Measurements from ENCODE around the gene MYLIP.

The MYLIP gene

DNA sequence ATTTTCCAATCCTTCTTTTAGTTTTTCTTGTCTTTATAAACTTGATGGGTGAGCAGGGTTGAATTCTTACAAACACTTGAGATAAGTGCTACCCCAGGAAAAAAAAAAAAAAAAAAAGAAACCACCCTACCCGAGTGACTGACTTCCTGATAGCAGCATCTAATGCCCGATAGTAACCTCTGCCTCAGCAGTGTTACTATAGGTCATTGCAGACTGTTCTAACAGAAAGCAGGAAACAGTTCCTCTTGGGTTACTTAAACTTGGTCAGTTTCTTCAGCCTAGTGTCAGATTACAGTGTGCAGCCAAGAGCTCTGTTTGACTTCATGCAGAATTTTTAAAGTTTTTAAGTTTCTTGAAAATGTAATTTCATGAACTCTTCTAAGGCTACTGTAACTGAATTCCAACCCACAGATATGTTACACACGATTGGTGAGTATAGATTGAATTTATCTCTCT, 2.1 kb downstream of the MYLIP start:
- Histone ChIP-seq H3K4me2 (ENCODE audit: low read depth, low read length, poor library complexity, severe bottlenecking) (peak overlapping the region; percentile 66), H4K20me1 (ENCODE audit: low read depth, low read length) (peaks cover 53% of the 10 kb centered on the region), H3K9me3 (ENCODE audit: insufficient read depth, low read length) (no peaks in the 10 kb centered on the region), H3K4me3 (ENCODE audit: insufficient read depth, low read length, poor library complexity, severe bottlenecking) (peak overlapping the region; percentile 76), H3K9ac (ENCODE audit: low read length) (peak overlapping the region; percentile 84), H3K27me3 (ENCODE audit: low read length) (no peaks in the 10 kb centered on the region), H3K27ac (ENCODE audit: low read depth, low read length) (peak overlapping the region; percentile 69), H2AFZ (ENCODE audit: low read depth, low read length, severe bottlenecking) (no peak overlapping the region), H3K9me2 (replicated peaks; ENCODE audit: insufficient read depth, low read length) (no peaks in the 10 kb centered on the region), H3F3A (ENCODE audit: insufficient read depth) (peaks cover 18% of the 10 kb centered on the region), H3K79me2 (ENCODE audit: insufficient read depth, low read length) (peaks cover 68% of the 10 kb centered on the region), H3K36me3 (ENCODE audit: low read length) (peaks cover 47% of the 10 kb centered on the region)
- TF ChIP-seq, protein P1, sequence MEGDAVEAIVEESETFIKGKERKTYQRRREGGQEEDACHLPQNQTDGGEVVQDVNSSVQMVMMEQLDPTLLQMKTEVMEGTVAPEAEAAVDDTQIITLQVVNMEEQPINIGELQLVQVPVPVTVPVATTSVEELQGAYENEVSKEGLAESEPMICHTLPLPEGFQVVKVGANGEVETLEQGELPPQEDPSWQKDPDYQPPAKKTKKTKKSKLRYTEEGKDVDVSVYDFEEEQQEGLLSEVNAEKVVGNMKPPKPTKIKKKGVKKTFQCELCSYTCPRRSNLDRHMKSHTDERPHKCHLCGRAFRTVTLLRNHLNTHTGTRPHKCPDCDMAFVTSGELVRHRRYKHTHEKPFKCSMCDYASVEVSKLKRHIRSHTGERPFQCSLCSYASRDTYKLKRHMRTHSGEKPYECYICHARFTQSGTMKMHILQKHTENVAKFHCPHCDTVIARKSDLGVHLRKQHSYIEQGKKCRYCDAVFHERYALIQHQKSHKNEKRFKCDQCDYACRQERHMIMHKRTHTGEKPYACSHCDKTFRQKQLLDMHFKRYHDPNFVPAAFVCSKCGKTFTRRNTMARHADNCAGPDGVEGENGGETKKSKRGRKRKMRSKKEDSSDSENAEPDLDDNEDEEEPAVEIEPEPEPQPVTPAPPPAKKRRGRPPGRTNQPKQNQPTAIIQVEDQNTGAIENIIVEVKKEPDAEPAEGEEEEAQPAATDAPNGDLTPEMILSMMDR (IDR thresholded peaks at IDR 0.05; ENCODE audit: insufficient read depth, low read length, poor library complexity, severe bottlenecking): no peak
- TF ChIP-seq EZH2phosphoT487 (conservative IDR thresholded peaks at IDR 0.05; ENCODE audit: low read length): no peak

DNA sequence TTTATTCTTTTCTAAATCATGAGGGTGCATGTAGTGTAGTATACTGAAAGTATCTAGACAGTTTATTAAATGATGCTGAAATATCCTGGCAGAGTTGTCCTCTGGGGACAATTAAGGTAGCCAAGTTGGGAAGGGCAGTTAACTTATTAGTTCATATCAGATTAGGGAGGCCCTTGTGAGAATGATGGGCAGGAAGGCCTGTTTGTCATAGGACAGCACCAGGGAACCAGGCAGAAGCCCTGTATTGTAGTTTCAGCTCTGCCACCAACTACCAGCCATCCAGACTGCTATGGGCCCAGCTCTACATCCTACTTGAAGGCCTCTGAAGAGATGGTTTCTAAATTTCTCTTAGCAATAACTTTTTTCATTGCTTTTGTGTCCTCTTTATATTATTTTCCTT, 4.0 kb downstream of the MYLIP start:
- Histone ChIP-seq H3K9me3 (ENCODE audit: insufficient read depth, low read length) (no peaks in the 10 kb centered on the region), H3K36me3 (ENCODE audit: low read length) (peaks cover 64% of the 10 kb centered on the region), H3K4me3 (ENCODE audit: insufficient read depth, low read length, poor library complexity, severe bottlenecking) (no peak overlapping the region), H4K20me1 (ENCODE audit: low read depth, low read length) (peaks cover 72% of the 10 kb centered on the region), H3K9ac (ENCODE audit: low read length) (no peak overlapping the region), H3K27ac (ENCODE audit: low read depth, low read length) (no peak overlapping the region), H3K9me2 (replicated peaks; ENCODE audit: insufficient read depth, low read length) (no peaks in the 10 kb centered on the region), H3K79me2 (ENCODE audit: insufficient read depth, low read length) (peaks cover 88% of the 10 kb centered on the region), H2AFZ (ENCODE audit: low read depth, low read length, severe bottlenecking) (no peak overlapping the region), H3K27me3 (ENCODE audit: low read length) (no peaks in the 10 kb centered on the region), H3F3A (ENCODE audit: insufficient read depth) (peaks cover 18% of the 10 kb centered on the region), H3K4me2 (ENCODE audit: low read depth, low read length, poor library complexity, severe bottlenecking) (peak overlapping the region; percentile 66)
- TF ChIP-seq EZH2phosphoT487 (conservative IDR thresholded peaks at IDR 0.05; ENCODE audit: low read length): no peak
- TF ChIP-seq, protein P1 (IDR thresholded peaks at IDR 0.05; ENCODE audit: insufficient read depth, low read length, poor library complexity, severe bottlenecking): no peak

DNA sequence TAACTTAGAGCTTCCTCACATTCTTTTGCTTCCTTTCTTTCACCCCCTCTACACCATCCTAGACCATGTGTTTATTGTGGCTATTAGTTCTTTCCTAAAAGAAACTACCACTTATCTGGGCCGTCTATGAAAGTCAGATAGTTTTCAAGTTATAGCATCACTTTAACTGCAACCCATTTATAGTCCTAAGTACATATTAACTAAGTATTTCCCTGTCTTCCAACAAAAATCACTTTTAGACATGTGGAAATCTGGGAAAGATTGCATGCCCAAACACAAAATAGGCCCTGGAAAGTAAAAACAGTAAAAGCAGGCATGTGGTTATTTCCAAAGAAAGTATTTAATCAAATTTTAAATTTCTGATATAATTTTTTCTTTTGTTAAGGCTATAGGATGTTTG, 5.5 kb downstream of the MYLIP start:
- TF ChIP-seq, protein P1 (IDR thresholded peaks at IDR 0.05; ENCODE audit: insufficient read depth, low read length, poor library complexity, severe bottlenecking): no peak
- TF ChIP-seq EZH2phosphoT487 (conservative IDR thresholded peaks at IDR 0.05; ENCODE audit: low read length): no peak
- no peak overlapping the region for H2AFZ ChIP-seq (ENCODE audit: low read depth, low read length, severe bottlenecking)
- H3K9me2 ChIP-seq (replicated peaks; ENCODE audit: insufficient read depth, low read length): no peaks in the 10 kb centered on the region
- peak overlapping the region; percentile 66 for H3K4me2 ChIP-seq (ENCODE audit: low read depth, low read length, poor library complexity, severe bottlenecking)
- H3K4me3 ChIP-seq (ENCODE audit: insufficient read depth, low read length, poor library complexity, severe bottlenecking): no peak overlapping the region
- H3K9ac ChIP-seq (ENCODE audit: low read length): no peak overlapping the region
- H3K79me2 ChIP-seq (ENCODE audit: insufficient read depth, low read length): peaks cover 98% of the 10 kb centered on the region
- H3K27me3 ChIP-seq (ENCODE audit: low read length): no peaks in the 10 kb centered on the region
- H3K27ac ChIP-seq (ENCODE audit: low read depth, low read length): no peak overlapping the region
- H3K36me3 ChIP-seq (ENCODE audit: low read length): peaks cover 65% of the 10 kb centered on the region
- H3K9me3 ChIP-seq (ENCODE audit: insufficient read depth, low read length): no peaks in the 10 kb centered on the region
- H4K20me1 ChIP-seq (ENCODE audit: low read depth, low read length): peaks cover 84% of the 10 kb centered on the region
- peaks cover 18% of the 10 kb centered on the region for H3F3A ChIP-seq (ENCODE audit: insufficient read depth)
